Transverse colon (tissue), 4 donors: ENCODE measurements around the gene CNTN4. TPM values are rescaled to one million over a fixed set of nuclear protein-coding genes. Genes with fewer than 3 reads are reported as not detected.
"Not testable (repeated sequence)": the region's sequence is repeated elsewhere in the genome, so short reads cannot be mapped to it uniquely, and the experiment has no call there.

Source experiments
- DNase-seq: peaks from one replicate; pipeline ENCODE4 v3.0.0-alpha.2; 2019
- H3K27ac ChIP-seq, 4 donors: fragments of 200-600 bp; sonication (generic); 2 replicates each; pipeline ENCODE4 v1.5.1; 2016 to 2018; ENCODE audit warnings: inconsistent platforms in 4 of 4
- H3K27me3 ChIP-seq: fragments of 200-600 bp; sonication (generic); 2 replicates; pipeline ENCODE4 v1.5.1; 2017; ENCODE audit warnings: inconsistent platforms
- H3K36me3 ChIP-seq, 4 donors: fragments of 200-600 bp; sonication (generic); 2 replicates each; pipeline ENCODE4 v1.5.1; 2017 to 2019; ENCODE audit warnings: inconsistent platforms in 4 of 4
- H3K4me1 ChIP-seq, 4 donors: fragments of 200-600 bp; sonication (generic); 2 replicates each; pipeline ENCODE4 v1.5.1; 2017 to 2020; ENCODE audit warnings: inconsistent platforms in 4 of 4
- H3K4me3 ChIP-seq, 4 donors: fragments of 200-600 bp; sonication (generic); 1 replicate in 1 of 4; 2 replicates in 3 of 4; pipeline versions ENCODE4 v1.5.1 to v1.6.1; 2017 to 2019; ENCODE audit warnings: inconsistent platforms in 4 of 4
- H3K9me3 ChIP-seq, 2 donors: fragments of 200-600 bp; sonication (generic); 2 replicates each; pipeline ENCODE4 v1.5.1; 2017 to 2019; ENCODE audit warnings: inconsistent platforms in 2 of 2
- EP300 ChIP-seq: sonication (generic); formaldehyde crosslinking; IDR thresholded peaks from one replicate; pipeline ENCODE4 v1.6.1; 2017; ENCODE audit warnings: antibody characterized with exemption, low read depth
- POLR2A ChIP-seq: fragments of 450-650 bp; IDR thresholded peaks from one replicate; pipeline ENCODE4 v1.6.1; 2016; ENCODE audit warnings: antibody characterized with exemption, mild to moderate bottlenecking, moderate library complexity
- POLR2AphosphoS5 ChIP-seq, 3 donors: sonication (generic); formaldehyde crosslinking; IDR thresholded peaks; one replicate each; pipeline ENCODE4 v1.6.1; 2016; ENCODE audit warnings: antibody characterized with exemption in 3 of 3
- WGBS, 2 donors: methylation state at CpG; one replicate each; pipeline ENCODE4 v1.1.5; 2018; ENCODE audit warnings: low coverage in 1 of 2; 5-methylcytosine and 5-hydroxymethylcytosine counted together
- in situ Hi-C, 4 donors: fragments of 200-750 bp; cut with MboI; loops; one replicate each; pipeline versions ENCODE4 v1.15.0 to v1.15.1; 2017; ENCODE audit warnings: low sequenced_read_pairs in 3 of 4, low pct_ligation_motif_present in 1 of 4, low pct_unique_long_range_greater_than_20kb in 1 of 4
- intact Hi-C: fragments of 100-400 bp; cut with DNase I; formaldehyde crosslinking; loops from one replicate; pipeline ENCODE4 v1.15.1; 2023; ENCODE audit warnings: low total_unique reads
- total RNA-seq, 4 donors: library from RNA; depleted of rRNA; stranded (reverse); fragments of >200 nt; gene quantifications; one replicate each; pipeline ENCODE4 v1.1.0, GENCODE V29; 2016
- TF ChIP-seq, protein P1 (sequence below), 5 experiments: fragments of 200-600 bp in 3 of 5; fragments of 450-650 bp in 2 of 5; sonication (generic) in 3 of 5; IDR thresholded peaks; 1 replicate in 2 of 5; 2 replicates in 3 of 5; pipeline ENCODE4 v1.5.1; 2016 to 2017; ENCODE audit warnings: antibody characterized with exemption in 5 of 5, inconsistent platforms in 3 of 5, mild to moderate bottlenecking in 2 of 5, moderate library complexity in 1 of 5

CNTN4 gene
- total RNA-seq, 4 donors from 2014 or later, result 17.6 to 49.0 (median 17.8) TPM

DNA sequence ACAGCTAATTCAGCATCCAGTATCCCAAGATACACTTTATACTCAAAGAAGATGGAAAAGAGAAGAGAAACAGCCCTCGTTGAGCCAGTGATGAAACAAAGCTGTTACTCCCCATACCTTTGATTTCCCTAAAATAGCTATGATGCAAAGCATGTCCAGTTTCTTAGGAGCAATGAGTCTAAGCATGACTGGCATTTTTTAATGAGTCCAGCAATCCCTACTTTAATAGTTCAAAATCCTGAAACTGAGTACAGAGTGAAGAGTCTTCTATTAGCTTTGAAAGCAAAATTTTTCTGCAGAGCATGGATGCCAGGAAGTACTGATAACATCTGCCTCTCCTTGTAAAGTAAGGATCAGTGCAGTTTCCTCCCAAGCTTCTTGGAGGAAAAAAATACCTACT, 708.8 kb downstream of the CNTN4 start:
- Histone ChIP-seq H3K27ac (no peak overlapping the region), H3K9me3 (no peaks in the 10 kb centered on the region), H3K4me3 (no peak overlapping the region), H3K27me3 (no peaks in the 10 kb centered on the region), H3K36me3 (no peaks in the 10 kb centered on the region), H3K4me1 (no peaks in the 10 kb centered on the region)
- intact Hi-C loops (no loop called here), in situ Hi-C loops (no loop called here)
- no peak for DNase-seq
- TF ChIP-seq POLR2AphosphoS5 (IDR thresholded peaks at IDR 0.05), result no peak
- no peak for TF ChIP-seq POLR2A
- no peak for TF ChIP-seq EP300
- TF ChIP-seq, protein P1, sequence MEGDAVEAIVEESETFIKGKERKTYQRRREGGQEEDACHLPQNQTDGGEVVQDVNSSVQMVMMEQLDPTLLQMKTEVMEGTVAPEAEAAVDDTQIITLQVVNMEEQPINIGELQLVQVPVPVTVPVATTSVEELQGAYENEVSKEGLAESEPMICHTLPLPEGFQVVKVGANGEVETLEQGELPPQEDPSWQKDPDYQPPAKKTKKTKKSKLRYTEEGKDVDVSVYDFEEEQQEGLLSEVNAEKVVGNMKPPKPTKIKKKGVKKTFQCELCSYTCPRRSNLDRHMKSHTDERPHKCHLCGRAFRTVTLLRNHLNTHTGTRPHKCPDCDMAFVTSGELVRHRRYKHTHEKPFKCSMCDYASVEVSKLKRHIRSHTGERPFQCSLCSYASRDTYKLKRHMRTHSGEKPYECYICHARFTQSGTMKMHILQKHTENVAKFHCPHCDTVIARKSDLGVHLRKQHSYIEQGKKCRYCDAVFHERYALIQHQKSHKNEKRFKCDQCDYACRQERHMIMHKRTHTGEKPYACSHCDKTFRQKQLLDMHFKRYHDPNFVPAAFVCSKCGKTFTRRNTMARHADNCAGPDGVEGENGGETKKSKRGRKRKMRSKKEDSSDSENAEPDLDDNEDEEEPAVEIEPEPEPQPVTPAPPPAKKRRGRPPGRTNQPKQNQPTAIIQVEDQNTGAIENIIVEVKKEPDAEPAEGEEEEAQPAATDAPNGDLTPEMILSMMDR (IDR thresholded peaks at IDR 0.05), result no peak
- WGBS, 2 donors, result 38 to 42% methylated on average over 1 of the region's 1 CpG

DNA sequence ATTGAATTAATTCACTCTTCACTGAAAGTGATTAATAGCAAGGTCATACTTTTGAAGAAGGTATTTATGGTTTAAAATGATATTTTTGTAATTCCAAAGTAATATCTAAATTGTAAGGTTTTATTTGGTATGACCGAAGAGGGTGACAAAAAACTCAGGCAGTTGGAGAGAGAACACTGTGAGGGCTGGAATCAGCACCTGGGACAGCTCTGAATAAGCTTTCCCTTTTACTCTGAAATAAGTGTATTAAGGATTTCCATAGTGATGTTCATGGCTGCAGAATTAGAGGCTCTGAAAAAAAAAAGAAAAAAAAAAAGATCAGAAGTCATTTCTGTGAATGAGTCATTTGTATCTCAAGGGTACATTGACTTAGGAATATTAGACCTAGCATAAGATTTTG, 712.1 kb downstream of the CNTN4 start:
- in situ Hi-C loops, result no loop called here
- Histone ChIP-seq H3K27me3 (no peaks in the 10 kb centered on the region), H3K9me3 (no peaks in the 10 kb centered on the region), H3K36me3 (no peaks in the 10 kb centered on the region), H3K27ac (no peak overlapping the region), H3K4me1 (no peaks in the 10 kb centered on the region), H3K4me3 (no peak overlapping the region)
- intact Hi-C loops, result no loop called here
- TF ChIP-seq, protein P1 (IDR thresholded peaks at IDR 0.05), result no peak
- TF ChIP-seq EP300 (no peak), POLR2AphosphoS5 (IDR thresholded peaks at IDR 0.05) (no peak), POLR2A (no peak)
- 67 to 84% methylated on average over 1 of the region's 1 CpG for WGBS, 2 donors
- no peak for DNase-seq

DNA sequence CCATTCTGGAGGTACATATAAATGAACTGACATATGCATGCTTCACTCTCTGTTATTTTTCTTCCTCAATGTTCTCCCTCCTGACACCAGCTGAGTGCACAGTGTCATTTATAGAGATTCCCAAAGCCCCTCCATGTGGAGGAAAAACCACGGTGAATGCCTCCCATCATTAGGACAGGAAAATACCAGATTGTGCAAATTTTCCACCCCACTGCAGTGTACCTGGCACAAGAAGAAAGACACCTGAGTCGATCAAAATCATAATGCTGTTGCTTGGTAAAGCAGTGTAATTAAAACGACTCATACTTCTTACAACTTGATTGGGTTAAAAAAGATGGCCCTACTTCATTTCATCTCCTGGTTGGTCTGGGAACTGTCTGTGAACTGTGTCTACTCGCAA, 720.9 kb downstream of the CNTN4 start:
- in situ Hi-C loops (no loop called here), intact Hi-C loops (no loop called here)
- Histone ChIP-seq H3K36me3 (no peaks in the 10 kb centered on the region), H3K27me3 (no peaks in the 10 kb centered on the region), H3K4me3 (no peak overlapping the region), H3K9me3 (no peaks in the 10 kb centered on the region), H3K4me1 (no peaks in the 10 kb centered on the region), H3K27ac (no peak overlapping the region)
- DNase-seq, result no peak
- TF ChIP-seq POLR2AphosphoS5 (IDR thresholded peaks at IDR 0.05) (no peak), POLR2A (no peak), EP300 (no peak)
- TF ChIP-seq, protein P1 (IDR thresholded peaks at IDR 0.05), result no peak
- 94 to 100% methylated on average over 2 to 4 of the region's 4 CpGs for WGBS, 2 donors

DNA sequence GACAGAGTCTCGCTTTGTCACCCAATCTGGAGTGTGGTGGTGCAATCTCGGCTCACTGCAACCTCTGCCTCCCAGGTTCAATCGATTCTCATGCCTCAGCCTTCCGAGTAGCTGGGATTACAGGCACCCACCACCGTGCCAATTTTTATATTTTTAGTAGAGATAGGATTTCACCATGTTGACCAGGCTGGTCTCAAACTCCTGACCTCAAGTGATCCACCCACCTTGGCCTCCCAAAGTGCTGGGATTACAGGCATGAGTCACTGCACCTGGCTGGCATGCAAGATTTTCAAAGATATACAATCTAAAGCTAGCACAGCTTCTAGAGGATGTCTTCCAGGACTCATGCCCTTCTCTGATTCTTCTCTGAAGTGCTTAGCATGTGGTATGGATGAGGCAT, 722.3 kb downstream of the CNTN4 start:
- H3K27ac ChIP-seq, DNase-seq, H3K4me3 ChIP-seq, H3K4me1 ChIP-seq, H3K36me3 ChIP-seq, H3K27me3 ChIP-seq, H3K9me3 ChIP-seq, in situ Hi-C loops, intact Hi-C loops: not testable (repeated sequence)
- 89% methylated on average over 5 of the region's 5 CpGs; no CpG with 5 or more reads in 1 of the 2 donors for WGBS, 2 donors

DNA sequence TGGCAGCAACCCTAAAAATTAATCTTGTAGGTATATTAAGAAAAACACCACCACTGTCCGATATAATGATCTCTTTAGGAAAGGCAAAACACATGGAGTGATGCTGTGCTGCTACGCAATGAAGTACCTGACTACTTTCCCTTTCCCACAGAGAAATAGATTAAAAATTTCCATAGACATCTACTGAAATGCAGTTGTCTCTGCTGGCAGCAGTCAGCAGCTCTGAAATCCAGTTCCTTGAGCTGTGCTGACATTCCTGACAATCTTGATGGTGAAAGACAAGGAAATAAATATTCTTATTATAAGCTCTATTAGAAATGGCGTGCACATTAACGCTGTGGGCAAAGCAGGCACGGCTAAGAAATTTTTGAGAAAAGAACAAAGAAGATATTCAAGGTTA, 723.9 kb downstream of the CNTN4 start:
- no peak overlapping the region for H3K4me3 ChIP-seq
- no peaks in the 10 kb centered on the region for H3K9me3 ChIP-seq
- TF ChIP-seq, protein P1 (IDR thresholded peaks at IDR 0.05), result no peak
- no peak for TF ChIP-seq EP300
- no peak for TF ChIP-seq POLR2A
- TF ChIP-seq POLR2AphosphoS5 (IDR thresholded peaks at IDR 0.05), result no peak
- in situ Hi-C loops (no loop called here), intact Hi-C loops (no loop called here)
- H3K36me3 ChIP-seq, result no peaks in the 10 kb centered on the region
- H3K27me3 ChIP-seq, result no peaks in the 10 kb centered on the region
- no peak for DNase-seq
- WGBS, 2 donors, result 89 to 97% methylated on average over 5 of the region's 5 CpGs
- no peaks in the 10 kb centered on the region for H3K4me1 ChIP-seq
- no peak overlapping the region for H3K27ac ChIP-seq
